Measurements from ENCODE around the gene IL1RAPL1. TPM values are rescaled to one million over a fixed set of nuclear protein-coding genes. Genes with fewer than 3 reads are reported as not detected.
A peak's percentile ranks its signal among the peaks of the same experiment; 100 is the strongest.

Gene IL1RAPL1
- total RNA-seq, 1 donor = 1.3 TPM

- H3K4me3 ChIP-seq (ENCODE audit: low read depth, low read length) = no peak overlapping the region
- DNase-seq (ENCODE audit: low read depth) = no peak
- TF ChIP-seq CTCF (IDR thresholded peaks at IDR 0.05; ENCODE audit: insufficient read depth, low read depth, low read length) = no peak
These were observed 1335.4 kb downstream of the IL1RAPL1 start for GRCh38 chrX:29922607-29923006.

- no peak for TF ChIP-seq CTCF (IDR thresholded peaks at IDR 0.05; ENCODE audit: insufficient read depth, low read depth, low read length)
- DNase-seq (ENCODE audit: low read depth) = no peak
- no peak overlapping the region for H3K4me3 ChIP-seq (ENCODE audit: low read depth, low read length)
These were observed 1338.8 kb downstream of the IL1RAPL1 start for GRCh38 chrX:29926056-29926455.

- H3K4me3 ChIP-seq (ENCODE audit: low read depth, low read length) = no peak overlapping the region
- no peak for TF ChIP-seq CTCF (IDR thresholded peaks at IDR 0.05; ENCODE audit: insufficient read depth, low read depth, low read length)
- no peak for DNase-seq (ENCODE audit: low read depth)
These were observed 1339.4 kb downstream of the IL1RAPL1 start for GRCh38 chrX:29926659-29927058.

GRCh38 chrX:29935455-29935854 is 1348.2 kb downstream of the IL1RAPL1 start:
- no peak overlapping the region for H3K4me3 ChIP-seq (ENCODE audit: low read depth, low read length)
- TF ChIP-seq CTCF (IDR thresholded peaks at IDR 0.05; ENCODE audit: insufficient read depth, low read depth, low read length) = no peak
- DNase-seq (ENCODE audit: low read depth) = no peak

- H3K4me3 ChIP-seq (ENCODE audit: low read depth, low read length) = no peak overlapping the region
- no peak for DNase-seq (ENCODE audit: low read depth)
- no peak for TF ChIP-seq CTCF (IDR thresholded peaks at IDR 0.05; ENCODE audit: insufficient read depth, low read depth, low read length)
These were observed 1353.5 kb downstream of the IL1RAPL1 start for GRCh38 chrX:29940750-29941149.

GRCh38 chrX:29941287-29941686 is 1354.0 kb downstream of the IL1RAPL1 start:
- no peak overlapping the region for H3K4me3 ChIP-seq (ENCODE audit: low read depth, low read length)
- TF ChIP-seq CTCF (IDR thresholded peaks at IDR 0.05; ENCODE audit: insufficient read depth, low read depth, low read length) = no peak
- peak; percentile 77 for DNase-seq (ENCODE audit: low read depth)

GRCh38 chrX:29947225-29947624 is 1360.0 kb downstream of the IL1RAPL1 start:
- DNase-seq (ENCODE audit: low read depth) = peak; percentile 4
- no peak for TF ChIP-seq CTCF (IDR thresholded peaks at IDR 0.05; ENCODE audit: insufficient read depth, low read depth, low read length)
- no peak overlapping the region for H3K4me3 ChIP-seq (ENCODE audit: low read depth, low read length)

Data from fibroblast of villous mesenchyme (primary cell).